NCI-H1105 (cell line): ENCODE data around the gene VARS1.

Experiments used
- DNase-seq: peaks from one replicate; lab custom pipeline; 2025; lab: John Stamatoyannopoulos, UW

VARS1 gene

DNA sequence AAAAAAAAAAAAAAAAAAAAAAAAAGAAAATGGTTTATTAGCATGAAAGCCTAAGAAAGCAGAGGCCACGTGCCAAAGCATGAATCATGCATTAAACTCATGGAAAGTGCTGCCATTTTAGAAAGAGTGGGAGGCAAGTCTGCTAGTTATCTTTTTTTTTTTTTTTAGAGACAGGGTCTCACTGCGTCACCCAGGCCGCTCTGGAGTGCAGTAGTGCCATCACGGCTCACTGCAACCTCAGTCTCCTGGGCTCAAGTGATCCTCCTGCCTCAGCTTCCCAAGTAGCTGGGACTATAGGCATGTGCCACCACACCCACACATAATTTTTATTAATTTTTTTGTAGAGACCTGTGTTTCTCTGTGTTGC lies 23.6 kb downstream of the VARS1 start:
- no peak for DNase-seq

DNA sequence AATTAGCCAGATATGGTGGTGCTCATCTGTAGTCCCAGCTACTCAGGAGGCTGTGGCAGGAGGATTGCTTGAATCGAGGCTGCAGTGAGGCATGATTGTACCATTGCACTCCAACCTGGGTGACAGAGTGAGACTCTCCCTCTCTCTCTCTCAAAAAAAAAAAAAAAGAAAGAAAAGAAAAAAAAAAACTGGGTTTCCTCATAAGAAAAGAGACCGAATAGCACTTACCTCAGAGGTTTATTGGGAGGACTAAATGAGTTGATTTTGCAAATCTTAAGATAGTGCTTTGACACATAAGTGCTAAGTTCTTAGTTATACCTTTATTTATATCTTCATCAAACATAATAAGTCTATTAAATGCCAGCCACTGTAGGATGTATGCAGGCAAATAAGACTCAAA lies 24.7 kb downstream of the VARS1 start:
- no peak for DNase-seq

DNA sequence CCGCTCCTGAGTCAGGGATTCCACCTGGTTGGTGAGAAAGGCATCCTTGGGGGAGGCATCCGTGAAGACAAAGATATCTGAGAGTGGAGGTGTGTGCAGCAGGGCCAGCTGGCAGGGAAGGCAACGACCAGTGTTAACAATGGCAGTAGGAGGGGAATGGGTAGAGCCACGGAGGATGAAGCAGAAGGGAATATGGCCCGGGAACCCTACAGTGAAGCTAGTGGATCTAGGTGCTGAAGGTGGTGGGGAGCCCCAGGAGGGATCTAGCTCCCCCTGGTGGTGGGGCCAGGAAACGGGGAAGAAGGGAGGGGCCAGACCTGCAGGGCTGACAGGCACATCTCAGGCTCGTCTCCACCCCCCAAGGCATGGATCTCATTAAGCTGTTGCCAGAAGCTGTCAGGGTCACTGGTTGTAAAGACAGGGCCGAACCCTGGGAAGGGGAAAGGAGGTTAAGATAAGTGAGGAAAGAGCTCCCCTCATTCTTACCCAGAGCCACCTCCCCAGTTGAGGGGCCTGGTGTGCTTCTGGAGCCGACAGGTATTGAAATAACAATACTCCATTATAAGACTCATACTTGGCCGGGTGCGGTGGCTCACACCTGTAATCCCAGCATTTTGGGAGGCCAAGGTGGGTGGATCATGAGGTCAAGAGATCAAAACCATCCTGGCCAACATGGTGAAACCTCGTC lies 25.7 kb downstream of the VARS1 start:
- DNase-seq: peak; percentile 53

- DNase-seq: no peak
These were observed 26.9 kb downstream of the VARS1 start for GRCh38 chr6:31768363-31769257.

- DNase-seq: no peak
These were observed 28.4 kb downstream of the VARS1 start for GRCh38 chr6:31767096-31767645.

DNA sequence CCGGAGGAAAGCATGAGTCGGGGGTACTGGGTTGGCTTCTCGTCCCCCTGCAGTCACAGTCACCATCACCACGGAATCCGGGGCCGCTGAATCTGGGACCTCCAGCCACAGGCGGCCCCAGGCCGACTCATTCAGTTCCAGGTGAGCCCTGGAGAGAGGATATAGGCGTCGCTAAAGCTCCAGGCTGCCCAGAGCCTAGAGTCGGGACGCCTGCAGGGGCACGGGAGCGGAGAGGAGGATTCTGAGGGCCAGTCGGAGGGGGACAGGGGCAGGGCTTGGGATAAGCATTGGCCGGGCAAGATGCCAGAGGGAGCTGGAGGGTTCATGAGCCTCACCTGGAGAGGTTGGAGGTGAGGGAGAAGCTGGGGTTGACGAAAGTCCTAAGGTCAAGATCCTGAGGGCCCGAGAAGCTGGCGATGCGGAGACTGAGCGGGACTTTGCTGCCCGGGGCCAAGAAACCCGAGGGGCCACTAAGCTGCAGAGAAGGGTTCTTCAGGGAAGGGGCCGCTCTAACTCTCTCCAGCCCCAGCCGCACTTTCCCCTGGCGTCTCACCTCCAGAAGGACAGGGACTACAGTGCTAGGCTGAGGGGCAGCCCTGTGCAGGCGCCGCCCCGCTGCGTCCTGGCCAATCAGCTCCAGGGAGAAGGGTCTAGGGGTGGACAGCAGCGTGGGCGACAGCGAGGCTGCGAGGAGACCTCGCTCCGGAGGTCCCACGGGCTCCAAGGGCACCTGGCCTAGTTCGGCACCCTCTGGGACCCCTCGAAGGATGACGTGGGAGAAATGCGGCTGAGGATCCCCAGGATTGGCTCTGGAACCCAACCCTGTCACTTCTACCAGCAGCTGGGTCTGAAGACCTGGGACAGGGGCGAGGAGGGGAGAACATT lies 29.4 kb downstream of the VARS1 start:
- no peak for DNase-seq

- DNase-seq: no peak
These were observed 30.0 kb downstream of the VARS1 start for GRCh38 chr6:31765559-31765909.

DNA sequence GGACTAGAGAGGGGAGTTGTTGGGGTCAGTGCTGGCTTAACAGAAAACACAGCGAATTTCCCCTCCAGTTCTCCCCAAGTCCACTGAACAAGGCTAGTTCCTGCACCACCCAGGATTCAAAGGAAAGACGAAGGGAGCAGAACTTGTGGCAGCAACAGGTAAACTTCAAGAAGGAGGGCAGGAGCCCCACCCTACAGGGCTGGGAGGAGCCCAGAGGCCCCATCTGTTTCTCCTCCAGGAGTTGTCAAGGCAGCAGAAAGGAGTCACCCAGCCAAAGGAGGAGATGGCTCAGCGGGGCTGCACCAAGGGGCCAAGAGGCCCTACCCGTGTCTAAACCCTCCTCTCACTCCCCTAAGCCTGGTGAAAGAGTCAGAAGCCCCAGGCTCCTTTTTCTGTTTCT lies 31.4 kb downstream of the VARS1 start:
- DNase-seq: no peak

GRCh38 chr6:31763619-31763940 lies 32.0 kb downstream of the VARS1 start:
- DNase-seq: no peak

GRCh38 chr6:31762878-31763618 lies 32.5 kb downstream of the VARS1 start:
- no peak for DNase-seq

- DNase-seq: no peak
These were observed 33.2 kb downstream of the VARS1 start, which contains the start of gene SAPCD1 for GRCh38 chr6:31762356-31762755. Gene SAPCD1, plus strand, starts transcription at chr6:31762656. Its CDS starts 399 bp downstream, at chr6:31763055.

GRCh38 chr6:31761343-31761742 lies 34.2 kb downstream of the VARS1 start:
- no peak for DNase-seq

GRCh38 chr6:31760790-31761189 lies 34.8 kb downstream of the VARS1 start:
- no peak for DNase-seq

DNA sequence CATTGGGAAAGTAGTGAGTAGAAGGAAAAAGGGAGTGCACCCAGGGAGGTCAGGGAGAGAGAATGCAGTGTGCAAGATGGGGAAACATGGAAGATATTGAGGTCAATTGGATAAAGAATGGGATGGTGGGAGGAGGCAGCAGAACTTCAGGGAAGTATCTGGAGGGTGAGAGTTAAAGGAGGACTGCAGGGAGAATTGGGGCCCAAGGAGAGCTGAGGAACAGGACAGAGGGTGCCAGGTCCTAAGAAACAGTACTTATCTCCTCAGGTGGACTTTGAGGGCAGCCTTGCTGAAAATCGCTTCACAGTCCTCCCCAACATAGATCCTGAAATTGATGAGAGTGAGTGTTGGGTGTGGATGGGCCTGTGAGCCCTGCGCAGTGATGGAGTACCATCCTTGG lies 37.3 kb downstream of the VARS1 start:
- DNase-seq: no peak

DNA sequence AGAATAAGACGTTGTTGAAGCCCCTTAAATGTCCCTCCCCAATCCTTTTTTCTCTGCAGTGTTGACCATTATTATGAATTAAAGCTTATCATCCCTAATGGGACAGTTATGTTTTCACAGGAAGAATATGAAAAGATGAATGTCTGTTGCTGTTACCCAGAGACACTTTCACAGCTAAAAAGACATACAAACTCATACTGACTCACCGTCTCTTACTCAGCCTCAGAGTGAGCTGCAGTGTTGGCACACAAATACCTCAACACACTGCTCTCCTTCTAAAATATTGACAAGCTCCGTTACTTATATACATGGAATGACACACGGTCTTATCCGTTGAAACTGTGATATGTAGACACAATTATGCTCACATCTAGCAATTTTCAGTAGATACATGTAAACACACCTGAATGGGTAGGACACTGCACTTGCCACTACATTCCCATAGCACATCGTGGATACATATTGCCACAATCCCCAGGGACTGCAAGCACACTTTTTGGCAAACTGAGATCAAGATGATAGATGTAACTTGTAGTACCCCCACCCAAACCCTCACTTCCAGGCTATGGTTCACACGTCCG lies 42.7 kb downstream of the VARS1 start:
- no peak for DNase-seq

DNA sequence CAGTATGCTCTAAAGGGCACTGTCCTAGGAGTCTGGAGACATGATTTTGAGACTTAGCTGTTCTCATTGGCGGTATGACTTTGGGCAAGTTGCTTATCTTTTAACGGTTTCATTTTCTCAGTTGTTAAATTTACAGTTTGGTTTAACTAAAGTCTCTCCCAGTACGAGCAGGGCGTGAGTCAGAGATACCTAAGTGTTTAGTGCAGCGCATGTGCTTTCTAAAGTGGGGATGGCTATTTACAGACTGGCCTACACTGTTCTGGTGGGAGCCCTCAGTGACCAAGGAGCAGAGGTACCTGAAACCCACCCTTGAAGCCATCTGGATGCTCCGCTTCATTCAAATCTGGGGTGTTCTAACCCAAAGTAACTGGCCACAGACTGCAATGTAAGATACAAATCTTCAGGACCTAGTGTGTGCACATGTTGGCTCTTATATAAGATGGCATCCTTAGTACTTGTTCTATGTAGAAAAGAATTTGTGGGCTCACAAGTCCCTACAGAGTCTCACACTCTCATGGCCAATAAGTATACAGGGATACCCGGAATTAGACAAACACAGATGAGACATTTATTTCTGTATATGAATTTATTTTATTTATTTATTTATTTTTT lies 45.0 kb downstream of the VARS1 start:
- DNase-seq: no peak

- DNase-seq: no peak
These were observed 46.1 kb downstream of the VARS1 start for GRCh38 chr6:31749301-31750036.
